ENCODE results near the gene FABP3.
"Not testable (repeated sequence)": the region's sequence is repeated elsewhere in the genome, so short reads cannot be mapped to it uniquely, and the experiment has no call there.

The FABP3 gene

GRCh38 chr1:31396633-31397351 lies 23.9 kb upstream of the FABP3 start:
- Histone ChIP-seq H3K36me3 (ENCODE audit: control insufficient read depth in 1 of 2, insufficient read depth in 2 of 2, low read length in 2 of 2) (no peaks in the 10 kb centered on the region), H3K9me3 (ENCODE audit: control insufficient read depth in 1 of 2, low read length in 2 of 2) (no peaks in the 10 kb centered on the region), H3K27ac (ENCODE audit: low read length) (no peak overlapping the region), H3K4me1 (ENCODE audit: control insufficient read depth in 1 of 2, insufficient read depth in 2 of 2, low read length in 2 of 2) (peaks cover 0 to 3% of the 10 kb centered on the region in 2 donors), H3K27me3 (ENCODE audit: low read depth, low read length) (no peaks in the 10 kb centered on the region), H3K4me3 (ENCODE audit: low read depth in 1 of 2, low read length in 2 of 2) (no peak overlapping the region)

DNA sequence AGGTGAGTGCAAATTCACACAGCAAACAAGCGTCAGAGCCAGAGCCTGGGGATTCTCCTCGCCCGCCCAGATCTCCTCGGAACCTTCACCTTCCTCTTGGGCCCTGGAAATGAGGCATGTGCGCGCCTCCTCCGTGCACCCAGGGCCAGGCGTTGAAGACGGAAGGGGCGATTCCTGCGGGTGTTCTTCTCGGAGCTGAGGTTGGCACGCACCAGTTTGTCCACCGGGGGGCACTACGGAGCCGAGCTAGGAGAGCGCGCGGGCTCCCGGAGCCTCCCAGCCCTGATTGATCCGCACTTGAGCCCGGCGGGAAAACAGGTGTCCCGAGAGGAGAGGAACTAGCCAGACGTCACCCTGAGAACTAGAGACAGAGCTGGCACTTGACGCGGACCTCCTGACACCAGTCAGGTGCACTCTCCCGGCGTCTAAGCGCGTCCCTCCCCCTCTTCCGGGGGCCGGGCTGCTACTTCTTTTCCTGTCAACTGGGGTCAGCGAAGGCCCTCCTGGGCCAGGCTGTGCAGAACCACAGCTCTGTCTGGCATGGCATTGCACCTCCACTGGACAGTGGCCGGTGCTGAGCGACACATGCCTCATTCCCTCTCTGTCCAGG lies 21.8 kb upstream of the FABP3 start:
- H3K27ac ChIP-seq (ENCODE audit: low read length) = no peak overlapping the region

GRCh38 chr1:31393463-31393862 lies 20.6 kb upstream of the FABP3 start:
- peaks cover 0 to 3% of the 10 kb centered on the region in 2 donors for H3K4me1 ChIP-seq (ENCODE audit: control insufficient read depth in 1 of 2, insufficient read depth in 2 of 2, low read length in 2 of 2)
- no peaks in the 10 kb centered on the region for H3K27me3 ChIP-seq (ENCODE audit: low read depth, low read length)
- H3K27ac ChIP-seq (ENCODE audit: low read length) = no peak overlapping the region
- H3K9me3 ChIP-seq (ENCODE audit: control insufficient read depth in 1 of 2, low read length in 2 of 2) = no peaks in the 10 kb centered on the region
- H3K4me3 ChIP-seq (ENCODE audit: low read depth in 1 of 2, low read length in 2 of 2) = no peak overlapping the region
- H3K36me3 ChIP-seq (ENCODE audit: control insufficient read depth in 1 of 2, insufficient read depth in 2 of 2, low read length in 2 of 2) = no peaks in the 10 kb centered on the region

More for the DNA sequence above, 21.8 kb upstream of the FABP3 start:
- peak overlapping the region; percentile 22 to 39 for H3K4me3 ChIP-seq (ENCODE audit: low read depth in 1 of 2, low read length in 2 of 2)
- H3K9me3 ChIP-seq (ENCODE audit: control insufficient read depth in 1 of 2, low read length in 2 of 2) = no peaks in the 10 kb centered on the region
- no peaks in the 10 kb centered on the region for H3K27me3 ChIP-seq (ENCODE audit: low read depth, low read length)
- H3K36me3 ChIP-seq (ENCODE audit: control insufficient read depth in 1 of 2, insufficient read depth in 2 of 2, low read length in 2 of 2) = no peaks in the 10 kb centered on the region
- peaks cover 0 to 3% of the 10 kb centered on the region in 2 donors for H3K4me1 ChIP-seq (ENCODE audit: control insufficient read depth in 1 of 2, insufficient read depth in 2 of 2, low read length in 2 of 2)

GRCh38 chr1:31390071-31390470 lies 17.2 kb upstream of the FABP3 start:
- H3K27ac ChIP-seq (ENCODE audit: low read length) = no peak overlapping the region
- H3K27me3 ChIP-seq (ENCODE audit: low read depth, low read length) = no peaks in the 10 kb centered on the region
- H3K4me1 ChIP-seq (ENCODE audit: control insufficient read depth in 1 of 2, insufficient read depth in 2 of 2, low read length in 2 of 2) = peaks cover 0 to 3% of the 10 kb centered on the region in 2 donors
- no peaks in the 10 kb centered on the region for H3K9me3 ChIP-seq (ENCODE audit: control insufficient read depth in 1 of 2, low read length in 2 of 2)
- H3K36me3 ChIP-seq (ENCODE audit: control insufficient read depth in 1 of 2, insufficient read depth in 2 of 2, low read length in 2 of 2) = no peaks in the 10 kb centered on the region
- H3K4me3 ChIP-seq (ENCODE audit: low read depth in 1 of 2, low read length in 2 of 2) = no peak overlapping the region

DNA sequence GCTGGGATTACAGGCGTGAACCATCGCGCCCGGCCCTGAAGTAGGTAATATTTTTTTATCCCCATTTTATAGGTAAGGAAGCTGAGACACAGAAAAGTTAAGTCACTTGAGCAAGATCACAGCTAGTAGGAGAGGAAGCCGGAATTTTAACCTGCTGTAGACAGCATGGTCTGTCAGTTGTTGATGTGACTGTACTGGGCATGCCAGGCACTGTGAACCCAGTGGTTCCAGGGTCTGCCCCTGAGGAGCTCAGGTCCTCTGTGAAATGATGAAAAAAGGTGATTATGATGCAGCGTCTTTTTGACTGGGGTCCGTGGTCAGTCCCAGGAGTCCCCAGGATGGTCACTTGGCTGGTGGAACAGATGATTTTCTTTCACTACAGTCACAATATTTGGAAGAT lies 16.7 kb upstream of the FABP3 start:
- Histone ChIP-seq H3K4me3 (ENCODE audit: low read depth in 1 of 2, low read length in 2 of 2) (no peak overlapping the region), H3K27ac (ENCODE audit: low read length) (no peak overlapping the region)

GRCh38 chr1:31387612-31388011 lies 14.7 kb upstream of the FABP3 start:
- no peaks in the 10 kb centered on the region for H3K36me3 ChIP-seq (ENCODE audit: control insufficient read depth in 1 of 2, insufficient read depth in 2 of 2, low read length in 2 of 2)
- H3K4me3 ChIP-seq (ENCODE audit: low read depth in 1 of 2, low read length in 2 of 2) = no peak overlapping the region
- no peaks in the 10 kb centered on the region for H3K27me3 ChIP-seq (ENCODE audit: low read depth, low read length)
- no peaks in the 10 kb centered on the region for H3K4me1 ChIP-seq (ENCODE audit: control insufficient read depth in 1 of 2, insufficient read depth in 2 of 2, low read length in 2 of 2)
- no peaks in the 10 kb centered on the region for H3K9me3 ChIP-seq (ENCODE audit: control insufficient read depth in 1 of 2, low read length in 2 of 2)
- H3K27ac ChIP-seq (ENCODE audit: low read length) = no peak overlapping the region

More for the DNA sequence above, 16.7 kb upstream of the FABP3 start:
- no peaks in the 10 kb centered on the region for H3K27me3 ChIP-seq (ENCODE audit: low read depth, low read length)
- H3K4me1 ChIP-seq (ENCODE audit: control insufficient read depth in 1 of 2, insufficient read depth in 2 of 2, low read length in 2 of 2) = peaks cover 0 to 3% of the 10 kb centered on the region in 2 donors
- no peaks in the 10 kb centered on the region for H3K36me3 ChIP-seq (ENCODE audit: control insufficient read depth in 1 of 2, insufficient read depth in 2 of 2, low read length in 2 of 2)
- H3K9me3 ChIP-seq (ENCODE audit: control insufficient read depth in 1 of 2, low read length in 2 of 2) = no peaks in the 10 kb centered on the region

DNA sequence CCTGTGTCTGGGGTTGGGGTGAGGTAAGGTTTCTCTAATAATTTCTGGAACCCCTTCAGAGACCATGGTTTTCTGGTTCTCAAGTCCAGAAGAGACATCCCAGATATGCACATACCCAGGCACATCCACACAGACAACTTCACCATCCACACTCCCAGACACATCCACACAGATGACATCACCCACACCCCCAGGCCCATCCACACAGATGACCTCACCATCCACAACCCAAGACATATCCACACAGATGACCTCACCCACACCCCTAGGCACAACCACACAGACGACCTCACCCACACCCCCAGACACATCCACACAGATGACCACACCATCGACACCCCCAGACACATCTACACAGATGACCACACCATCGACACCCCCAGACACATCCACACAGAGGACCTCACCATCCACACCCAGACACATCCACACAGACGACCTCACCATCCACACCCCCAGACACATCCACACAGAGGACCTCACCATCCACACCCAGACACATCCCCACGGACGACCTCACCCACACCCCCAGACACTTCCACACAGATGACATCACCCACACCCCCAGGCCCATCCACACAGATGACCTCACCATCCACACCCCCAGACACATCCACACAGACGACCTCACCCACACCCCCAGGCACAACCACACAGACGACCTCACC lies 13.8 kb upstream of the FABP3 start:
- H3K27me3 ChIP-seq (ENCODE audit: low read depth, low read length); H3K4me1 ChIP-seq (ENCODE audit: control insufficient read depth in 1 of 2, insufficient read depth in 2 of 2, low read length in 2 of 2); H3K4me3 ChIP-seq (ENCODE audit: low read depth in 1 of 2, low read length in 2 of 2); H3K27ac ChIP-seq (ENCODE audit: low read length); H3K9me3 ChIP-seq (ENCODE audit: control insufficient read depth in 1 of 2, low read length in 2 of 2); H3K36me3 ChIP-seq (ENCODE audit: control insufficient read depth in 1 of 2, insufficient read depth in 2 of 2, low read length in 2 of 2): not testable (repeated sequence)

DNA sequence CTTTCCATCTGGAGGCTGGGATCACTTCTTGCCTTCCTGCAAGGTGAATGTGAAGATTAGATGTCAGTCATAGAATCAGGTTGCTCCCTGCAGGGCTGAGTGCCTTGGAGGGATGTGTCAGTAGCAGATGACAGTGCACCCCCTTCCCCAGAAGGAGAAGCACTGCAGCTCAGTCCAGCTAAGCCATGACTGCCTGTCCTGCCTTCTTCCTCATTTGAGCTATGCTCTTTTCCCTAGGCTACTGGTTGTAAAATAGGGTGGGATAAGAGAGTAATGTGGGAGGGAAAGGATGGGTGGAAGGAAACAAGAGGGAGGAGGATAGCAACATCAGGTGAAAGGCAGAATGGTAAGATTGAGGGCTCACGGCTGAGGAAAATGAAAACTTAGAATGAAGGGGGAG lies 11.1 kb upstream of the FABP3 start:
- Histone ChIP-seq H3K27ac (ENCODE audit: low read length) (no peak overlapping the region), H3K27me3 (ENCODE audit: low read depth, low read length) (no peaks in the 10 kb centered on the region), H3K9me3 (ENCODE audit: control insufficient read depth in 1 of 2, low read length in 2 of 2) (no peaks in the 10 kb centered on the region), H3K4me1 (ENCODE audit: control insufficient read depth in 1 of 2, insufficient read depth in 2 of 2, low read length in 2 of 2) (no peaks in the 10 kb centered on the region), H3K4me3 (ENCODE audit: low read depth in 1 of 2, low read length in 2 of 2) (no peak overlapping the region), H3K36me3 (ENCODE audit: control insufficient read depth in 1 of 2, insufficient read depth in 2 of 2, low read length in 2 of 2) (no peaks in the 10 kb centered on the region)

GRCh38 chr1:31382379-31382989 lies 9.6 kb upstream of the FABP3 start:
- Histone ChIP-seq H3K27me3 (ENCODE audit: low read depth, low read length) (no peaks in the 10 kb centered on the region), H3K27ac (ENCODE audit: low read length) (no peak overlapping the region), H3K4me1 (ENCODE audit: control insufficient read depth in 1 of 2, insufficient read depth in 2 of 2, low read length in 2 of 2) (no peaks in the 10 kb centered on the region), H3K4me3 (ENCODE audit: low read depth in 1 of 2, low read length in 2 of 2) (no peak overlapping the region), H3K36me3 (ENCODE audit: control insufficient read depth in 1 of 2, insufficient read depth in 2 of 2, low read length in 2 of 2) (no peaks in the 10 kb centered on the region), H3K9me3 (ENCODE audit: control insufficient read depth in 1 of 2, low read length in 2 of 2) (no peaks in the 10 kb centered on the region)

DNA sequence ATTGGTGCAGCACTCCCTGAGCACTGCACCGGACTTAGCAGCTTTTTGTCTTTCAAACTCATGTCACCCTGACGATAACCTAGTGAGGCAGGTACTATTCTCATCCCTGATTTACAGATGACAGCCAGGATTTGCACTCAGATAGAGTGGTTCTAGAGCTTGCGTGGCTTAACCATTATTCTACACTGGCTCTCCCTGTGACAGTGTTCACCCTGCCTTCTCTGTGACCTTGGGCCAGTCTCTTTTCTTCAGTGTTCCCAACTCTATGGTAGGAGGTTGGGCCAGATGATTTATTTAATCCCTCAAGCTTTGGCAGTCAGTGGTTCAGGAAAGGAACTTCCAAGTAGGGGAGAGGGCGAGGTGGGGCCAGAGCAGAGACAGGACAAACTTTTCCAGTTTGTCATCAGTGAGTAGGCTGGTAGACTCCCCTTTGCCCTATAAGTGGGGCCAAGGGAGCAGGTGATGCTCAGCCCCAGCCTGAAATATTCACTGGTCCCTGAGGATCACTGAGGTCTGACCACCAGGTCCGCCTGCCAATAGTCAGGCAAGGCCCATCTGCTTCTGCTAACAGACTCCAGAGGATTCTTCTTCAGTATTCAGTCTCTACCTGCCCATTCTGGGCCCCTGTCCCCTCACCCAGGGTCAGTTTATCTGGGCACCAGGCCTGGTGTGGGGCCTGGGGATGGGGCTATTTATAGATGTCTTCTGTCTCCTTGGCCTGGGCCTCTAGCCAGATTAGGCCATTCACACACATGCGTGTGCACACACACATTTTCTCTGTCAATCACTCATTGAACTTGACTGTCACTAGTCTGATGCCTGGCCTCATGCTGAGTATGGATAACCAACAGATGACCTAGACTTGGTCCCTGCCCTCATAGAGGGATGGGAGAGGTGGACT lies 8.8 kb upstream of the FABP3 start:
- no peaks in the 10 kb centered on the region for H3K4me1 ChIP-seq (ENCODE audit: control insufficient read depth in 1 of 2, insufficient read depth in 2 of 2, low read length in 2 of 2)
- no peak overlapping the region for H3K27ac ChIP-seq (ENCODE audit: low read length)
- H3K27me3 ChIP-seq (ENCODE audit: low read depth, low read length) = no peaks in the 10 kb centered on the region
- no peaks in the 10 kb centered on the region for H3K9me3 ChIP-seq (ENCODE audit: control insufficient read depth in 1 of 2, low read length in 2 of 2)
- no peak overlapping the region for H3K4me3 ChIP-seq (ENCODE audit: low read depth in 1 of 2, low read length in 2 of 2)
- no peaks in the 10 kb centered on the region for H3K36me3 ChIP-seq (ENCODE audit: control insufficient read depth in 1 of 2, insufficient read depth in 2 of 2, low read length in 2 of 2)

Data from muscle layer of duodenum (tissue), 2 donors.